Thyroid gland (tissue), 4 donors: ENCODE measurements around the gene CCDC178. TPM values are rescaled to one million over a fixed set of nuclear protein-coding genes. Genes with fewer than 3 reads are reported as not detected.

ENCODE experiments used
- DNase-seq, 2 donors: peaks; one replicate each; pipeline ENCODE4 v3.0.0-alpha.2; 2019
- H3K27ac ChIP-seq, 3 donors: fragments of 200-600 bp; sonication (generic); 1 replicate in 2 of 3; 2 replicates in 1 of 3; pipeline ENCODE4 v1.5.1; 2016 to 2019; ENCODE audit warnings: mild to moderate bottlenecking in 1 of 3, moderate library complexity in 1 of 3
- H3K27me3 ChIP-seq: fragments of 200-600 bp; sonication (generic); one replicate; pipeline ENCODE4 v1.5.1; 2019
- H3K36me3 ChIP-seq, 2 donors: fragments of 200-600 bp; sonication (generic); one replicate each; pipeline ENCODE4 v1.5.1; 2016 to 2019
- H3K4me1 ChIP-seq, 2 donors: fragments of 200-600 bp; sonication (generic); one replicate each; pipeline ENCODE4 v1.5.1; 2017 to 2019
- H3K4me3 ChIP-seq, 3 donors: fragments of 200-600 bp; sonication (generic); replicated peaks in 1 of 3; 1 replicate in 2 of 3; 2 replicates in 1 of 3; pipeline ENCODE4 v1.5.1; 2016; ENCODE audit warnings: mild to moderate bottlenecking in 1 of 3
- H3K9me3 ChIP-seq: fragments of 200-600 bp; sonication (generic); one replicate; pipeline ENCODE4 v1.5.1; 2017
- POLR2A ChIP-seq, 2 donors: fragments of 450-650 bp; IDR thresholded peaks; one replicate each; pipeline ENCODE4 v1.6.1; 2017; ENCODE audit warnings: antibody characterized with exemption in 2 of 2, mild to moderate bottlenecking in 2 of 2, moderate library complexity in 1 of 2
- WGBS, 2 donors: methylation state at CpG; one replicate each; pipeline ENCODE4 v1.1.5; 2017; 5-methylcytosine and 5-hydroxymethylcytosine counted together
- intact Hi-C: fragments of 100-400 bp; cut with DNase I; formaldehyde crosslinking; loops from one replicate; pipeline ENCODE4 v1.15.1; 2023
- total RNA-seq, 4 donors: library from RNA; depleted of rRNA; stranded (reverse); fragments of >200 nt; gene quantifications; one replicate each; pipeline ENCODE4 v1.2.3, GENCODE V29; 2016
- TF ChIP-seq, protein P1 (sequence below), 6 experiments: fragments of 200-600 bp in 3 of 6; fragments of 450-650 bp in 3 of 6; sonication (generic) in 3 of 6; IDR thresholded peaks; one replicate each; pipeline ENCODE4 v1.5.1; 2016 to 2019; ENCODE audit warnings: antibody characterized with exemption in 6 of 6, mild to moderate bottlenecking in 2 of 6, inconsistent platforms in 1 of 6, moderate library complexity in 1 of 6

The CCDC178 gene
- total RNA-seq, 4 donors from 2014 or later, result 1.4 to 3.1 (median 1.7) TPM; not detected in 1

DNA sequence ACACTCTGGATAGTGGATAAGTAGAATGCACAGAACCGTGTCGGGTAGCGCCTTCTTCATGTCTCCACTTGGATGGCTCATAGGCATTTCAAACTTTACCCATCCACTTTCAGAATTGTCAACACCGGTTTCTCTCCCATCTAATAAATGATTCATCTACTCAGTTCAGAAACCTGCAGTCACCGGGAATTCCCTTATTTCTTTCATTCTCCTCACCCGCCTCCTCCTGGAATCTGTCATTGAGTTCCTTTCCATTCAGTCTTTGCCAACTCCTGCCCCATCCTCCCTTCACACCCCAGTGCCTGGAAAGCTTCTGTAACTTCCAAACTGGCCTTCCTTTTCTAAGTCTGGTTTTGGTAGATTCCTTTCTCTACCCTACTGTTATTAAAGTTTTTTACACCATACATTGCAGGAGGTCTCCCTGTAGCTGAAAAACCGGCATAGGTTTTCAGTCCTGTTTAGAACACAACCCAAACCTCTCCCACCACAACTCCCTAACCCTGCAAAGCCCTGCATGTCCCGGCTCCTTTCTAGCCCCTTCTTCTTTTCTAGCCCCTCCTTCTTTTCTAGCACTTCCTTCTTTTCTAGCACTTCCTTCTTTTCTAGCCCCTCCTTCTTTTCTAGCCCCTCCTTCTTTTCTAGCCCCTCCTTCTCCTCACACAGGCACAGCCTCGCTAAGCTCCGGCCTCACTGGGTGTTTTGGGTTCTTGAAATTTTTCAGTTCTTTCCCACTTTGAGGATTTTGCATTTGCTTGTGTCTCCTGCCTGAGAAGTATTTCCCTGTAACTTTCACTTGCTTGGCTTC, 533.8 kb downstream of the CCDC178 start:
- Histone ChIP-seq H3K4me3 (no peak overlapping the region), H3K36me3 (no peaks in the 10 kb centered on the region), H3K9me3 (no peaks in the 10 kb centered on the region), H3K27ac (peak overlapping the region; percentile 35 to 59 (median 54)), H3K4me1 (peaks cover 4 to 10% of the 10 kb centered on the region in 2 donors), H3K27me3 (no peaks in the 10 kb centered on the region)
- intact Hi-C loops, result no loop called here
- peak; percentile 28 to 54 for DNase-seq
- TF ChIP-seq, protein P1, sequence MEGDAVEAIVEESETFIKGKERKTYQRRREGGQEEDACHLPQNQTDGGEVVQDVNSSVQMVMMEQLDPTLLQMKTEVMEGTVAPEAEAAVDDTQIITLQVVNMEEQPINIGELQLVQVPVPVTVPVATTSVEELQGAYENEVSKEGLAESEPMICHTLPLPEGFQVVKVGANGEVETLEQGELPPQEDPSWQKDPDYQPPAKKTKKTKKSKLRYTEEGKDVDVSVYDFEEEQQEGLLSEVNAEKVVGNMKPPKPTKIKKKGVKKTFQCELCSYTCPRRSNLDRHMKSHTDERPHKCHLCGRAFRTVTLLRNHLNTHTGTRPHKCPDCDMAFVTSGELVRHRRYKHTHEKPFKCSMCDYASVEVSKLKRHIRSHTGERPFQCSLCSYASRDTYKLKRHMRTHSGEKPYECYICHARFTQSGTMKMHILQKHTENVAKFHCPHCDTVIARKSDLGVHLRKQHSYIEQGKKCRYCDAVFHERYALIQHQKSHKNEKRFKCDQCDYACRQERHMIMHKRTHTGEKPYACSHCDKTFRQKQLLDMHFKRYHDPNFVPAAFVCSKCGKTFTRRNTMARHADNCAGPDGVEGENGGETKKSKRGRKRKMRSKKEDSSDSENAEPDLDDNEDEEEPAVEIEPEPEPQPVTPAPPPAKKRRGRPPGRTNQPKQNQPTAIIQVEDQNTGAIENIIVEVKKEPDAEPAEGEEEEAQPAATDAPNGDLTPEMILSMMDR (IDR thresholded peaks at IDR 0.05), result no peak
- peak in 1 of 2 donors; percentile 22 for TF ChIP-seq POLR2A (IDR thresholded peaks at IDR 0.05)
- WGBS, 2 donors, result 62 to 69% methylated on average over 10 of the region's 10 CpGs

DNA sequence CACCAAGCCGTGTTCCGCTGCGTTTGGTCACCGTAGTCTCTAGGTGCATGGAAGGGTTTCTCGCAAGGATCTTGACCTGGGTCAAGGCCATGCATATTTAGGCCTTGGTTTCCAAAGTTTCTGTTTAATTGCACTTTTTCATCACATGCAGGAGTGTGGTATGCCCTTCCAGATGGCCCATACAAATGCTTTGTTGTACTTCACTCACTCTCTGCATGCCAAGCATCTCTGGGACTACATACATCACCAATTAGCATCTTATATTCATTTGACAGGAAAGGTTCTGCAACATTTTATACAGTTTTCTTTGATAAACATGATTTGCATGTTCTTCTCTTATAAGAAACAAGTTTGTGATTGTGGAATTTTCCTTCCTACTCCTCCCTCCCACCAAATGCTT, 534.9 kb downstream of the CCDC178 start:
- 95 to 96% methylated on average over 5 of the region's 5 CpGs for WGBS, 2 donors
- H3K9me3 ChIP-seq, result no peaks in the 10 kb centered on the region
- no peak for DNase-seq
- H3K36me3 ChIP-seq, result no peaks in the 10 kb centered on the region
- no peak overlapping the region for H3K4me3 ChIP-seq
- peaks cover 4 to 10% of the 10 kb centered on the region in 2 donors for H3K4me1 ChIP-seq
- no peaks in the 10 kb centered on the region for H3K27me3 ChIP-seq
- no peak overlapping the region for H3K27ac ChIP-seq
- intact Hi-C loops, result no loop called here
- no peak for TF ChIP-seq POLR2A (IDR thresholded peaks at IDR 0.05)
- TF ChIP-seq, protein P1 (IDR thresholded peaks at IDR 0.05), result no peak

DNA sequence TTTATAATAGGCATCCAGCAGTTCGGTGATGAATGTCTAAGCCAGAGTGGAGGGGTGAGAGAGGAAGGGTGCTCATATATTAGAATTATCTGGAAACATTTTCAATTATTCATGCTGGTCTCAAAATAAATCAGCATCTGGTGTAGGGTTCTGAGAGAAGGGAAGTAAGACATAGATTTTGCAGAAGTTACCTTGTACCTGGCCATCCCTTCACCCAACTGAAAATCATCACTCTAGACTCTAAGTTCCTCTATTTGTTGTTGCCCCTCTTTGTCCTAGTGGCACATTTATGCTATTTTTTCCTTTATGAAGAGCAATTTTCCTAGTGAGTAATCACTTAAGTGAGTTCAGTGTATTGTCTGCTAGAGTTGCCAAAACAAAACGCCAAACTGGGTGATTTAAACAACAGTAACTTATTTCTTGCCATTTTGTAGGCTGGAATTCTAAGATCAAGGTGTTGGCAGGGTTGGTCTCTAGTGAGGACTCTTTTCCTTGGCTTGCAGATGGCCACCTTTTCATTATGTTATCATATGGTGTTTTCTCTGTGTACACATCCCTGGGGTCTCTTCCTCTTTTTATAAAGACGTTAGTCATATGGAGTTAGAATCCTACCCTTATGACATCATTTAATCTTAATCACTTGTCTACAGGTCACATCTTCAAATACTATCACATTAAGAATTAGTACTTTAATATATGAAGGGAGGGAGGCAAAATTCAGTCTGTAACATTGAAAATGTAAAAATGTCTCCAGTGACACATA, 537.8 kb downstream of the CCDC178 start:
- Histone ChIP-seq H3K36me3 (no peaks in the 10 kb centered on the region), H3K4me1 (peaks cover 0 to 5% of the 10 kb centered on the region in 2 donors), H3K27me3 (no peaks in the 10 kb centered on the region), H3K9me3 (no peaks in the 10 kb centered on the region), H3K4me3 (no peak overlapping the region), H3K27ac (no peak overlapping the region)
- intact Hi-C loops, result no loop called here
- WGBS, 2 donors, result 80 to 86% methylated on average over 3 of the region's 3 CpGs
- DNase-seq, result no peak
- TF ChIP-seq, protein P1 (IDR thresholded peaks at IDR 0.05), result no peak
- TF ChIP-seq POLR2A (IDR thresholded peaks at IDR 0.05), result no peak

DNA sequence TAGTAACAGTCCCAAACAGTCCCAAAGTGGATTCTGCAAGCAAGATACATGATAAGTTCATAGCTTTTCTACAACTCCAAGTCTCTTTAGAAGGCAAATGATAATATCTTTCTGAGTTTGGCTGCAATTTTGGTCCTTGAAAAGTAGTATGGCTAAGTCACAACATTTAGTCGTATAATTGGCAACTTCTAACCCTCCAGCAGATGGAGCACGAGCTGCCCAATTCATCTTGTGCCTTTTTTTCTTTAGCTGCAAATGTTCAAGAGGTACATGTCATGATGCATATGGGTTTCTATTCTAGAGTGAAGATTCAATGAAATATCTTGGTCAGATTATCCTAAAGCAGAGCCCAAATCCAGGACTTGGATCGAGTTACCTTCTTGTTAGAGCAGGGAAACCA, 540.7 kb downstream of the CCDC178 start:
- intact Hi-C loops, result no loop called here
- no peak overlapping the region for H3K27ac ChIP-seq
- no peaks in the 10 kb centered on the region for H3K27me3 ChIP-seq
- H3K4me3 ChIP-seq, result no peak overlapping the region
- H3K4me1 ChIP-seq, result no peaks in the 10 kb centered on the region
- no peak for DNase-seq
- WGBS, 2 donors, result 72 to 77% methylated on average over 3 of the region's 3 CpGs
- no peaks in the 10 kb centered on the region for H3K36me3 ChIP-seq
- no peaks in the 10 kb centered on the region for H3K9me3 ChIP-seq
- TF ChIP-seq, protein P1 (IDR thresholded peaks at IDR 0.05), result no peak
- TF ChIP-seq POLR2A (IDR thresholded peaks at IDR 0.05), result no peak
